ENCODE data around the gene REEP5.

The REEP5 gene

DNA sequence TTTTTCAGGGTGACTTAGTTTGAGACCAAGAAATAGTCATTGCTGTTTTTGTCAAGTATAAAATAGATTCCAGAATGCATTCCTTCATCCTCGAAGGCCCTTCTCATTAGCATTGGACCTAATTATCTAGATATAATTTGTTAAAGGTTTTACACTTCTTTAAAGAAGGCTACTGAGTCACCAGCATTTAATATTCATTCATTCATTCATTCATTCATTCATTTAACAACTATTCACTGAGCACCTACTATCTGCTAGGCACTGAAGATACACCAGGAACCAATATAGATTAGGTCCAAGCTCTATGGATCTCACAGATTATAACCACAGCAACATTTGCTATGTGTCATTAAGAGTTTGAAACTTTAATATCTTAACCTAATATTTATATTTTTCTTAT lies 11.1 kb upstream of the REEP5 start:
- Histone ChIP-seq H3K27me3 (ENCODE audit: control insufficient read depth in 1 of 2, insufficient read depth in 2 of 2, low read length in 2 of 2) (no peaks in the 10 kb centered on the region), H3K4me3 (ENCODE audit: low read length in 2 of 2) (no peak overlapping the region), H3K27ac (ENCODE audit: low read length) (no peak overlapping the region), H3K36me3 (ENCODE audit: control insufficient read depth in 2 of 2, insufficient read depth in 2 of 2, low read length in 2 of 2) (no peaks in the 10 kb centered on the region), H3K9ac (ENCODE audit: low read length in 2 of 2) (no peak overlapping the region), H3K4me1 (ENCODE audit: control insufficient read depth, insufficient read depth, low read length) (no peaks in the 10 kb centered on the region), H3K9me3 (ENCODE audit: control insufficient read depth in 2 of 2, low read length in 2 of 2) (no peaks in the 10 kb centered on the region)

- Histone ChIP-seq H3K36me3 (ENCODE audit: control insufficient read depth in 2 of 2, insufficient read depth in 2 of 2, low read length in 2 of 2) (no peaks in the 10 kb centered on the region), H3K27me3 (ENCODE audit: control insufficient read depth in 1 of 2, insufficient read depth in 2 of 2, low read length in 2 of 2) (no peaks in the 10 kb centered on the region), H3K9me3 (ENCODE audit: control insufficient read depth in 2 of 2, low read length in 2 of 2) (no peaks in the 10 kb centered on the region), H3K9ac (ENCODE audit: low read length in 2 of 2) (no peak overlapping the region), H3K4me1 (ENCODE audit: control insufficient read depth, insufficient read depth, low read length) (no peaks in the 10 kb centered on the region), H3K4me3 (ENCODE audit: low read length in 2 of 2) (no peak overlapping the region), H3K27ac (ENCODE audit: low read length) (no peak overlapping the region)
These were observed 9.4 kb upstream of the REEP5 start for GRCh38 chr5:112931473-112931872.

- no peak overlapping the region for H3K27ac ChIP-seq (ENCODE audit: low read length)
- no peaks in the 10 kb centered on the region for H3K4me1 ChIP-seq (ENCODE audit: control insufficient read depth, insufficient read depth, low read length)
- H3K27me3 ChIP-seq (ENCODE audit: control insufficient read depth in 1 of 2, insufficient read depth in 2 of 2, low read length in 2 of 2) = no peaks in the 10 kb centered on the region
- no peaks in the 10 kb centered on the region for H3K9me3 ChIP-seq (ENCODE audit: control insufficient read depth in 2 of 2, low read length in 2 of 2)
- H3K4me3 ChIP-seq (ENCODE audit: low read length in 2 of 2) = no peak overlapping the region
- H3K36me3 ChIP-seq (ENCODE audit: control insufficient read depth in 2 of 2, insufficient read depth in 2 of 2, low read length in 2 of 2) = no peaks in the 10 kb centered on the region
- H3K9ac ChIP-seq (ENCODE audit: low read length in 2 of 2) = no peak overlapping the region
These were observed 8.0 kb upstream of the REEP5 start for GRCh38 chr5:112930082-112930344.

DNA sequence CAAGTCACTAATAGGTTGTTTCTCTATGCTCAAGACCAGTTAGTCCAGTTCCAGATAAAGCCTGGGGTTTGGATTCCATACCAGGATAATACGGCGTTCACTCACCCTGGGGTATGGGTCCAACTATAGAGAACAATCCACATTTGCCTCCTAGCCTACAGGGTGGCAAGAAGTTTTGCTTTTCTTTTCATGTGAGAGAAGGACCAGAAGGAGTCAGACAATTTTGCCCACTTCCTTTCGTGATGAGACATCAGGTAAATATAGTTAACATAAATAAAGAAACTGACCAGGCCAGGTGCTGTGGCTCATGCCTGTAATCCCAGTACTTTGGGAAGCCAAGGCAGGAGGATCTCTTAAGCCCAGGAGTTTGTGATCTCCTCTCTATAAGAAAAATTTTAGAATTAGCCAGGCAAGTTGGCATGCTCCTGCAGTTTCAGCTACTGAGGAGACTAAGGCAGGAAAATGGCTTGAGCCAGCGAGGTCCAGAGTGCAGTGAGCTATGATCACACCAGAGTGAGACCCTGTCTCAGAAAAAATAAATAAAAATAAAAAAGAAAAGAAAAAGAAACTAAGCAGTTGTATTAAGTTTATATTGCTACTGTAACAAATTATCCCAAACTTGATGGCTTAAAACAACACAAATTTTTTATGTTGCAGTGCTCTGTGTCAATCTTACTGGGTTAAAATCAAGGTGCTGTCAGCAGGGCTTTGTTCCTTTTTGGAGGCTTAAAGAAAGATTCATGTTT lies 7.5 kb upstream of the REEP5 start:
- H3K4me3 ChIP-seq (ENCODE audit: low read length in 2 of 2) = no peak overlapping the region
- H3K27me3 ChIP-seq (ENCODE audit: control insufficient read depth in 1 of 2, insufficient read depth in 2 of 2, low read length in 2 of 2) = no peaks in the 10 kb centered on the region
- H3K4me1 ChIP-seq (ENCODE audit: control insufficient read depth, insufficient read depth, low read length) = no peaks in the 10 kb centered on the region
- no peaks in the 10 kb centered on the region for H3K36me3 ChIP-seq (ENCODE audit: control insufficient read depth in 2 of 2, insufficient read depth in 2 of 2, low read length in 2 of 2)
- H3K9ac ChIP-seq (ENCODE audit: low read length in 2 of 2) = no peak overlapping the region
- H3K9me3 ChIP-seq (ENCODE audit: control insufficient read depth in 2 of 2, low read length in 2 of 2) = no peaks in the 10 kb centered on the region
- H3K27ac ChIP-seq (ENCODE audit: low read length) = no peak overlapping the region

GRCh38 chr5:112923988-112924387 lies 2.0 kb upstream of the REEP5 start:
- Histone ChIP-seq H3K9ac (ENCODE audit: low read length in 2 of 2) (no peak overlapping the region), H3K27ac (ENCODE audit: low read length) (no peak overlapping the region), H3K27me3 (ENCODE audit: control insufficient read depth in 1 of 2, insufficient read depth in 2 of 2, low read length in 2 of 2) (no peaks in the 10 kb centered on the region), H3K9me3 (ENCODE audit: control insufficient read depth in 2 of 2, low read length in 2 of 2) (no peaks in the 10 kb centered on the region), H3K36me3 (ENCODE audit: control insufficient read depth in 2 of 2, insufficient read depth in 2 of 2, low read length in 2 of 2) (peaks cover 3 to 4% of the 10 kb centered on the region in 2 donors), H3K4me3 (ENCODE audit: low read length in 2 of 2) (no peak overlapping the region), H3K4me1 (ENCODE audit: control insufficient read depth, insufficient read depth, low read length) (peaks cover 18% of the 10 kb centered on the region)

- peaks cover 4 to 5% of the 10 kb centered on the region in 2 donors for H3K36me3 ChIP-seq (ENCODE audit: control insufficient read depth in 2 of 2, insufficient read depth in 2 of 2, low read length in 2 of 2)
- peak overlapping the region in 1 of 2 donors; percentile 92 for H3K4me3 ChIP-seq (ENCODE audit: low read length in 2 of 2)
- peaks cover 22% of the 10 kb centered on the region for H3K4me1 ChIP-seq (ENCODE audit: control insufficient read depth, insufficient read depth, low read length)
- no peak overlapping the region for H3K9ac ChIP-seq (ENCODE audit: low read length in 2 of 2)
- no peaks in the 10 kb centered on the region for H3K9me3 ChIP-seq (ENCODE audit: control insufficient read depth in 2 of 2, low read length in 2 of 2)
- H3K27me3 ChIP-seq (ENCODE audit: control insufficient read depth in 1 of 2, insufficient read depth in 2 of 2, low read length in 2 of 2) = no peaks in the 10 kb centered on the region
- no peak overlapping the region for H3K27ac ChIP-seq (ENCODE audit: low read length)
These were observed 1.3 kb upstream of the REEP5 start for GRCh38 chr5:112923148-112923917.

DNA sequence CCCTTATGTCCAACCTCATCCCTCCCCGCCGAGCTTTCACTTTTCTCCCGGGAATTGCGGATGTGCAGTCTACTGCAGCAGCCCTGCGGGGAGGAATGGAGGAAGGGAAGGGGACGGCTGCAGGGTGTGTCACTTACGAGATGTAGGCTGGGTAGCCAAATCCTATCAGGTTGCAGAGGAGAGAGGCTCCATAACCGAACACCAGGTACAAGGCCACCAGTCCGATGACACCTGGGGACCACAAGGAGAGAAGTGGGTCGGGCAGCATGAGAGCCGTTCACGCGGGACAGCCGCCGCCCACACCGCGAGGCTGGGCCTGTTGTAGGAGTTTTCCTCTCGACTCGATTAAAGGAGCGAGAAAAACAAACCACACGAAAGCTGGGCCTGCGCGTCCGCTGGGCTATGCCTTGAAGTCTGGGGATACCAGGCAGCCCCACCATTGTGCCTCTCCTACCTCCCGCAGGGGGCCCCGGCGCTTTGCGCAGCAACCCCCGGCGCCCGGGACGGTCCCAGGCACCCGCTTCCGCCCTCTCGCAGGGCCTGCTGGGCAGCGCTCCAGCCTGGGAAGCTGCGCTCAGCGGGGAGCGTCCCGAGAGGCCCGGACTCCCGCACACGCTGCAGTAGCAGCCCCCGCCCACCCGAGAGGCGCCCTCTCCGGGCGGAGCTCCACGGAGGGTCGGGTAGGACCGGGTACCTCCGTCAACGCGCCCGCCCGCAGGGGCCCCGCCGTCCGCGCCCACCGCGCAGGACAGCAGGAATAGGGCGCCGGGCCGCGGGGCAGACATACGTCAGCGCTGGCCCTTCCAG lies 798 bp downstream of the REEP5 start:
- Histone ChIP-seq H3K9me3 (ENCODE audit: control insufficient read depth in 2 of 2, low read length in 2 of 2) (no peaks in the 10 kb centered on the region), H3K4me3 (ENCODE audit: low read length in 2 of 2) (peak overlapping the region; percentile 56 to 92), H3K9ac (ENCODE audit: low read length in 2 of 2) (peak overlapping the region; percentile 90), H3K36me3 (ENCODE audit: control insufficient read depth in 2 of 2, insufficient read depth in 2 of 2, low read length in 2 of 2) (peaks cover 7 to 12% of the 10 kb centered on the region in 2 donors), H3K4me1 (ENCODE audit: control insufficient read depth, insufficient read depth, low read length) (peaks cover 29% of the 10 kb centered on the region), H3K27ac (ENCODE audit: low read length) (peak overlapping the region; percentile 93), H3K27me3 (ENCODE audit: control insufficient read depth in 1 of 2, insufficient read depth in 2 of 2, low read length in 2 of 2) (no peaks in the 10 kb centered on the region)

DNA sequence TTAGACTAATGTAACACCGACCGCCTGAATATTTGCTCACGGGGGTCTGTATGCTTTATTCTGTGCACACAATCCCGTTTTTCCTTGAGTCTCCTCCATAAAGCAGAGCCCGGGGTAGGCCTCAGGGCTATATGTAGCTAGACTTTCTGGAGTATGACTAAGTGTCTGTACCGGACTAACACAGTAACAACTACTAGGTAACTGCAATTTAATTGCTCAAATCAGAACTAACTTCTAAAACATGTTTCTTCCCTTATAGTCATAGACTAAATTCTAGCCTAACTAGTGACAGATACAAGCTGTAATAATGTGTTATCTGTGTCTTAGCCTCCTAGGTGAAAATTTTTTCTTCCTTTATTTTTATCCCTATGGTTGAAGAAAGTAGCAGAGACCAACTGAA lies 2.1 kb downstream of the REEP5 start:
- peak overlapping the region in 1 of 2 donors; percentile 16 for H3K4me3 ChIP-seq (ENCODE audit: low read length in 2 of 2)
- no peaks in the 10 kb centered on the region for H3K9me3 ChIP-seq (ENCODE audit: control insufficient read depth in 2 of 2, low read length in 2 of 2)
- peaks cover 29% of the 10 kb centered on the region for H3K4me1 ChIP-seq (ENCODE audit: control insufficient read depth, insufficient read depth, low read length)
- no peak overlapping the region for H3K9ac ChIP-seq (ENCODE audit: low read length in 2 of 2)
- H3K27me3 ChIP-seq (ENCODE audit: control insufficient read depth in 1 of 2, insufficient read depth in 2 of 2, low read length in 2 of 2) = no peaks in the 10 kb centered on the region
- H3K27ac ChIP-seq (ENCODE audit: low read length) = no peak overlapping the region
- peaks cover 9 to 16% of the 10 kb centered on the region in 2 donors for H3K36me3 ChIP-seq (ENCODE audit: control insufficient read depth in 2 of 2, insufficient read depth in 2 of 2, low read length in 2 of 2)

- no peaks in the 10 kb centered on the region for H3K27me3 ChIP-seq (ENCODE audit: control insufficient read depth in 1 of 2, insufficient read depth in 2 of 2, low read length in 2 of 2)
- peaks cover 29% of the 10 kb centered on the region for H3K4me1 ChIP-seq (ENCODE audit: control insufficient read depth, insufficient read depth, low read length)
- peaks cover 9 to 16% of the 10 kb centered on the region in 2 donors for H3K36me3 ChIP-seq (ENCODE audit: control insufficient read depth in 2 of 2, insufficient read depth in 2 of 2, low read length in 2 of 2)
- no peak overlapping the region for H3K4me3 ChIP-seq (ENCODE audit: low read length in 2 of 2)
- H3K27ac ChIP-seq (ENCODE audit: low read length) = no peak overlapping the region
- H3K9ac ChIP-seq (ENCODE audit: low read length in 2 of 2) = no peak overlapping the region
- H3K9me3 ChIP-seq (ENCODE audit: control insufficient read depth in 2 of 2, low read length in 2 of 2) = no peaks in the 10 kb centered on the region
These were observed 3.3 kb downstream of the REEP5 start for GRCh38 chr5:112918679-112919078.

GRCh38 chr5:112918136-112918535 lies 3.9 kb downstream of the REEP5 start:
- no peaks in the 10 kb centered on the region for H3K27me3 ChIP-seq (ENCODE audit: control insufficient read depth in 1 of 2, insufficient read depth in 2 of 2, low read length in 2 of 2)
- peaks cover 29% of the 10 kb centered on the region for H3K4me1 ChIP-seq (ENCODE audit: control insufficient read depth, insufficient read depth, low read length)
- H3K4me3 ChIP-seq (ENCODE audit: low read length in 2 of 2) = no peak overlapping the region
- no peaks in the 10 kb centered on the region for H3K9me3 ChIP-seq (ENCODE audit: control insufficient read depth in 2 of 2, low read length in 2 of 2)
- no peak overlapping the region for H3K27ac ChIP-seq (ENCODE audit: low read length)
- H3K36me3 ChIP-seq (ENCODE audit: control insufficient read depth in 2 of 2, insufficient read depth in 2 of 2, low read length in 2 of 2) = peaks cover 9 to 16% of the 10 kb centered on the region in 2 donors
- peak overlapping the region; percentile 13 to 34 for H3K9ac ChIP-seq (ENCODE audit: low read length in 2 of 2)

Measured in stomach smooth muscle (tissue), 2 donors.